PC-3 (cell line): ENCODE results near the gene CFAP99.

Experiments used
- EZH2 ChIP-seq: fragments of 300-600 bp; sonication (generic); IDR thresholded peaks from one replicate; pipeline ENCODE4 v1.6.1; 2017; ENCODE audit warnings: antibody characterized with exemption, mild to moderate bottlenecking, low read length; ENCODE audit not compliant: unreplicated experiment
- EZH2phosphoT487 ChIP-seq: fragments of 300-600 bp; sonication (generic); IDR thresholded peaks from 2 replicates; pipeline ENCODE4 v1.6.1; 2018; ENCODE audit warnings: mild to moderate bottlenecking, antibody characterized with exemption, low read length, borderline replicate concordance
- TF ChIP-seq, protein P1 (sequence below): fragments of 300-600 bp; sonication (generic); conservative IDR thresholded peaks from 2 replicates; pipeline ENCODE4 v1.5.1; 2017; ENCODE audit warnings: antibody characterized with exemption, low read depth, mild to moderate bottlenecking, low read length

DNA sequence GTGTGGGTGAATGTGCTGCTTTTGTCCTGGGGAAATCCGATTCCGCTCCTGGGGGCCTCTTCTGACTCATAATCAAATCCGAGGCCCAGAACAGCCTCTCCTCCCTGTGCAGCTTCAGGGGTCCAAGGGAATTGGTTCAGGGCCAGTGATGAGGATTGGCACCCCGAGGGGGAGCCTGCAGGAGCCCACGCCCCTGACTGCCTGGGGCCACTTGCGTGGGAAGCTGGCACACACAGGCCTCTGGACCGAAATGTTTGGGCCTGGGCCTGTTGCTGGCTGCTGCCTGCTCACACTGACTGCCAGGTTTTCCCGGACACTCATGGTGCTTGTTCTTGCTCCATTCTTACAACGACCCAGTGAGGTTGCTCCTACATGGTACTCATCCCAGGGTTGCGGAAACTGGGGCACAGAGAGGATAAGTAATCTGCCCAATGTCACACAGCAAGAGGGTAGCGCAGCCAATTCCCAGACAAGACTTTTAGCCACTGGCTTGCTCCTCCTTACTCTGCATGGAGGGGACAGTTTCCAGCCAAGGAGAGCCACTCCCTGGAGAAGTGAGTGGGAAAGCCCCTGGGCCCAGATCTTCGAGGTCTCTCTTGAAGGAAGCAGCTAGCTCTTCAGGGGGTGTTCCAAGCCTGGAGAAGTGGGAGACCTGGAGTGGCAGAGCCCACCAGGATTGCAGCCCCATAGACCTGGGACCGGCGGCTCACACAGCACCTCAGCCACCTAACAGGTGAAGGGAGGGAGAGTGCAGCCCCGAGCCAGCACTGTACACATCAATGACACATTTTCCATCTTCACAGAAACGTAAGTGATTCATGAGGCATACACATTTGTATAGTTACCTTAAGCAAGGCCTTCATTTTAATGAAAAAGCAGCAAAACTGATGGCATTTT, 20.3 kb downstream of the CFAP99 start:
- TF ChIP-seq, protein P1, sequence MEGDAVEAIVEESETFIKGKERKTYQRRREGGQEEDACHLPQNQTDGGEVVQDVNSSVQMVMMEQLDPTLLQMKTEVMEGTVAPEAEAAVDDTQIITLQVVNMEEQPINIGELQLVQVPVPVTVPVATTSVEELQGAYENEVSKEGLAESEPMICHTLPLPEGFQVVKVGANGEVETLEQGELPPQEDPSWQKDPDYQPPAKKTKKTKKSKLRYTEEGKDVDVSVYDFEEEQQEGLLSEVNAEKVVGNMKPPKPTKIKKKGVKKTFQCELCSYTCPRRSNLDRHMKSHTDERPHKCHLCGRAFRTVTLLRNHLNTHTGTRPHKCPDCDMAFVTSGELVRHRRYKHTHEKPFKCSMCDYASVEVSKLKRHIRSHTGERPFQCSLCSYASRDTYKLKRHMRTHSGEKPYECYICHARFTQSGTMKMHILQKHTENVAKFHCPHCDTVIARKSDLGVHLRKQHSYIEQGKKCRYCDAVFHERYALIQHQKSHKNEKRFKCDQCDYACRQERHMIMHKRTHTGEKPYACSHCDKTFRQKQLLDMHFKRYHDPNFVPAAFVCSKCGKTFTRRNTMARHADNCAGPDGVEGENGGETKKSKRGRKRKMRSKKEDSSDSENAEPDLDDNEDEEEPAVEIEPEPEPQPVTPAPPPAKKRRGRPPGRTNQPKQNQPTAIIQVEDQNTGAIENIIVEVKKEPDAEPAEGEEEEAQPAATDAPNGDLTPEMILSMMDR, result no peak
- TF ChIP-seq EZH2 (no peak), EZH2phosphoT487 (no peak)
